ENCODE results near the gene VSIR. TPM values are rescaled to one million over a fixed set of nuclear protein-coding genes. Genes with fewer than 3 reads are reported as not detected.

VSIR gene
- total and polyA plus RNA-seq, 10 of the 15 experiments (the other 5 are each of a cell fraction or from before 2014, with no cell fraction given) = 0.19 to 12.5 (median 6.7) TPM

DNA sequence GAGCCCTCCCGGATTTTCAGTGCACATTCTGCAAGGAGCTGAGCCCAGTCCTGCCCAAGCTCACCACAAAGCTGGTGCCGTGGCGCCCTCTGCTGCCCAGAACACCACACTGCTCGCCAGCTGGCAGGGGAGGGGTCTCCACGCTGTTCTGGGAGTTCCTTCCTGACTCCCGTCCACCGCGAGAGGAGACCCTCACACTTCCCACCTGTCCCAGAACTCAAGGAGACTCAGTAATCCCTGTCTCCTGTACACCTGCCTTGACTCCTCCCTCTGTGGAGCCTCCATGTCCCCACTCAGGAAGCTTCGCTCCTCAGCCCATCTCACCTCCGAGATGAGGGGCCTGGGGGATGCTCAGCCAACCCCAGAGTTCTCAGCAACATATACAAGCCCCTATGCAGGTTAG lies 65.0 kb downstream of the VSIR start:
- Histone ChIP-seq H2AFZ (ENCODE audit: control insufficient read depth, low read depth, low read length) (no peak overlapping the region), H4K20me1 (ENCODE audit: control insufficient read depth, insufficient read depth) (no peaks in the 10 kb centered on the region), H3K79me2 (ENCODE audit: control insufficient read depth, insufficient read depth, low read length) (no peaks in the 10 kb centered on the region), H3K27ac (ENCODE audit: control insufficient read depth, insufficient read depth) (no peak overlapping the region), H3K36me3 (ENCODE audit: control insufficient read depth in 2 of 2, insufficient read depth in 2 of 2, low read length in 1 of 2) (no peaks in the 10 kb centered on the region), H3K9ac (ENCODE audit: control insufficient read depth, insufficient read depth, low read length) (no peak overlapping the region), H3K27me3 (replicated peaks in 1 of 2; ENCODE audit: control insufficient read depth in 2 of 2, insufficient read depth in 2 of 2, low read length in 1 of 2) (no peaks in the 10 kb centered on the region; a peak in 1 of 4 replicates), H3K4me3 (no peak overlapping the region), H3K4me1 (ENCODE audit: control insufficient read depth, insufficient read depth, low read length) (peaks cover 8% of the 10 kb centered on the region), H3K9me3 (replicated peaks; ENCODE audit: control insufficient read depth, insufficient read depth, low read length) (no peaks in the 10 kb centered on the region), H3K4me2 (ENCODE audit: control insufficient read depth, insufficient read depth) (no peak overlapping the region)
- ChIA-PET RAD21 (ENCODE audit: unreplicated experiment) (interaction anchor here (0.6 to 3.1 kb wide), 34 partner anchors 10 to 399 kb away, joined by 3 to 32 read pairs (median 4); partner anchors contain the start of genes SLC29A3 and VSIR), SMC1A (ENCODE audit: uncharacterized antibody, unreplicated experiment) (interaction anchor here (0.6 to 4.3 kb wide), 24 partner anchors 10 to 395 kb away, joined by 3 to 51 read pairs (median 4); partner anchors contain the start of genes SLC29A3 and VSIR), POLR2A (no interaction called here), CTCF (interaction anchor here (0.6 to 6.3 kb wide), 59 partner anchors 8 to 401 kb away, joined by 3 to 116 read pairs (median 5); partner anchors contain the start of genes C10orf105, SLC29A3 and VSIR)
- TF ChIP-seq IKZF1 (conservative IDR thresholded peaks at IDR 0.05) (peak; percentile 11; the same call in 1 of the 2 replicates), SREBF2 (IDR thresholded peaks at IDR 0.05; ENCODE audit: low read length) (no peak), HDAC6 (IDR thresholded peaks at IDR 0.05; ENCODE audit: unreplicated experiment) (no peak), ATF2 (IDR thresholded peaks at IDR 0.05; ENCODE audit: low read length) (no peak), TCF3 (IDR thresholded peaks at IDR 0.05; ENCODE audit: borderline replicate concordance, insufficient read depth, low read depth, low read length) (peak; percentile 79; the same call in 1 of the 2 replicates), TCF12 (IDR thresholded peaks at IDR 0.05; ENCODE audit: low read depth, low read length) (peak; percentile 71), RAD21 (IDR thresholded peaks at IDR 0.05; ENCODE audit: insufficient read depth, low read depth, low read length) (peak; percentile 89), IRF4 (IDR thresholded peaks at IDR 0.05; ENCODE audit: low read depth, low read length) (no peak), ATF3 (IDR thresholded peaks at IDR 0.05; ENCODE audit: borderline replicate concordance, extremely low read depth, low read depth, low read length) (0 out of 2 replicates have a peak, but pooled peaks have one; percentile 8), SMARCA5 (IDR thresholded peaks at IDR 0.05) (0 out of 2 replicates have a peak, but pooled peaks have one; percentile 52), CHD4 (IDR thresholded peaks at IDR 0.05) (no peak), CTCF (IDR thresholded peaks at IDR 0.05 in 2 of 3, conservative IDR thresholded peaks at IDR 0.05 in 1 of 3; ENCODE audit: control insufficient read depth in 2 of 3, extremely low read depth in 1 of 3, insufficient read depth in 1 of 3, low read depth in 3 of 3, low read length in 3 of 3) (peak; percentile 82 to 97 (median 93)), RUNX3 (IDR thresholded peaks at IDR 0.05; ENCODE audit: low read length) (peak; percentile 75), SMC3 (IDR thresholded peaks at IDR 0.05; ENCODE audit: borderline replicate concordance, low read length) (peak; percentile 81), LARP7 (IDR thresholded peaks at IDR 0.05) (peak; percentile 11; the same call in 1 of the 2 replicates)
- TF ChIP-seq, protein P1, sequence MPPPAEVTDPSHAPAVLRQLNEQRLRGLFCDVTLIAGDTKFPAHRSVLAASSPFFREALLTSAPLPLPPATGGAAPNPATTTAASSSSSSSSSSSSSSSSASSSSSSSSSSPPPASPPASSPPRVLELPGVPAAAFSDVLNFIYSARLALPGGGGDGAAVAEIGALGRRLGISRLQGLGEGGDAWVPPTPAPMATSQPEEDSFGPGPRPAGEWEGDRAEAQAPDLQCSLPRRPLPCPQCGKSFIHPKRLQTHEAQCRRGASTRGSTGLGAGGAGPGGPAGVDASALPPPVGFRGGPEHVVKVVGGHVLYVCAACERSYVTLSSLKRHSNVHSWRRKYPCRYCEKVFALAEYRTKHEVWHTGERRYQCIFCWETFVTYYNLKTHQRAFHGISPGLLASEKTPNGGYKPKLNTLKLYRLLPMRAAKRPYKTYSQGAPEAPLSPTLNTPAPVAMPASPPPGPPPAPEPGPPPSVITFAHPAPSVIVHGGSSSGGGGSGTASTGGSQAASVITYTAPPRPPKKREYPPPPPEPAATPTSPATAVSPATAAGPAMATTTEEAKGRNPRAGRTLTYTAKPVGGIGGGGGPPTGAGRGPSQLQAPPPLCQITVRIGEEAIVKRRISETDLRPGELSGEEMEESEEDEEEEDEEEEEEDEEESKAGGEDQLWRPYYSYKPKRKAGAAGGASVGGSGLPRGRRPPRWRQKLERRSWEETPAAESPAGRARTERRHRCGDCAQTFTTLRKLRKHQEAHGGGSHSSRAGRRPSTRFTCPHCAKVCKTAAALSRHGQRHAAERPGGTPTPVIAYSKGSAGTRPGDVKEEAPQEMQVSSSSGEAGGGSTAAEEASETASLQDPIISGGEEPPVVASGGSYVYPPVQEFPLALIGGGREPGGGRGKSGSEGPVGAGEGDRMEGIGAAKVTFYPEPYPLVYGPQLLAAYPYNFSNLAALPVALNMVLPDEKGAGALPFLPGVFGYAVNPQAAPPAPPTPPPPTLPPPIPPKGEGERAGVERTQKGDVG (CRISPR knock-in tag; IDR thresholded peaks at IDR 0.05) = no peak
- no TSS peak for BruUV-seq (replicated peaks)
- intact Hi-C loops (cut with micrococcal nuclease; ENCODE audit: unreplicated experiment) (loop anchor here (2.0 to 5.0 kb wide), 4 partner anchors 104 to 390 kb away; partner anchors contain the start of gene SLC29A3), in situ Hi-C loops (cut with MboI) (loop anchor here (10.0 kb wide), 1 partner anchor 324 kb away; no protein-coding TSS in a partner anchor)
- DNase-seq (ENCODE audit: low read depth, low spot score) = no peak
- WGBS (ENCODE audit: insufficient coverage, insufficient replicate concordance, low lambda C conversion rate, missing lambda C conversion rate) = 9% methylated on average over 10 of the region's 10 CpGs
- no peak for FAIRE-seq
- ATAC-seq = peak; percentile 88
